HT1080 (cell line): Measurements from ENCODE around the gene RNASE8. TPM values are rescaled to one million over a fixed set of nuclear protein-coding genes. Genes with fewer than 3 reads are reported as not detected.

Source experiments
- DNase-seq: peaks from one replicate; pipeline ENCODE4 v3.0.0-alpha.2; 2015; ENCODE audit warnings: low read depth
- total RNA-seq: library from RNA; depleted of rRNA; stranded (reverse); fragments of >200 nt; shearing (Covaris generic); gene quantifications from 2 replicates; pipeline ENCODE4 v1.2.3, GENCODE V29; 2014; rRNA removed

The RNASE8 gene
- total RNA-seq, 1 experiment from 2014 or later, result not detected

GRCh38 chr14:21103710-21104447, 46.3 kb downstream of the RNASE8 start:
- peak; percentile 95 for DNase-seq

- DNase-seq, result peak; percentile 76
Measured at GRCh38 chr14:21104448-21105060, 46.9 kb downstream of the RNASE8 start.

GRCh38 chr14:21105095-21105494, 47.5 kb downstream of the RNASE8 start:
- DNase-seq, result no peak

- DNase-seq, result no peak
Measured at GRCh38 chr14:21106176-21106497, 48.5 kb downstream of the RNASE8 start.

- peak; percentile 70 for DNase-seq
Measured at GRCh38 chr14:21106498-21107282, 49.1 kb downstream of the RNASE8 start.

- DNase-seq, result peak; percentile 57
Measured at GRCh38 chr14:21107283-21107800, 49.7 kb downstream of the RNASE8 start.

Other genes starting within 250 kb of the RNASE8 start
- gene RNASE3, start 166.4 kb upstream of the RNASE8 start, total RNA-seq, result not detected in 2 replicates
- gene RNASE2, start 102.3 kb upstream of the RNASE8 start, total RNA-seq, result not detected in 2 replicates
- 100 and 101 TPM in 2 replicates for gene METTL17, start 67.8 kb upstream of the RNASE8 start, total RNA-seq
- 0.05 TPM in 1 of 2 replicates, not detected in the other for gene SLC39A2, start 58.5 kb upstream of the RNASE8 start, total RNA-seq
- 13.1 and 16.9 TPM in 2 replicates for gene NDRG2, start 32.8 kb upstream of the RNASE8 start, total RNA-seq
- gene TPPP2, start 27.6 kb upstream of the RNASE8 start, total RNA-seq, result not detected in 2 replicates
- gene RNASE13, start 23.0 kb upstream of the RNASE8 start, total RNA-seq, result not detected in 2 replicates
- gene RNASE7, start 15.5 kb upstream of the RNASE8 start, total RNA-seq, result 0.43 TPM in 1 of 2 replicates, not detected in the other
- gene ARHGEF40, start 12.5 kb downstream of the RNASE8 start, total RNA-seq, result 16.5 and 18.8 TPM in 2 replicates
- gene ZNF219, start 40.8 kb downstream of the RNASE8 start, total RNA-seq, result 15.0 and 18.7 TPM in 2 replicates
- 0.50 TPM in 1 of 2 replicates, not detected in the other for gene TMEM253, start 43.2 kb downstream of the RNASE8 start, total RNA-seq
- not detected in 2 replicates for gene OR5AU1, start 98.2 kb downstream of the RNASE8 start, total RNA-seq
- gene HNRNPC, start 211.6 kb downstream of the RNASE8 start, total RNA-seq, result 1,396 and 1,870 TPM in 2 replicates
- not detected in 2 replicates for gene RPGRIP1, start 222.3 kb downstream of the RNASE8 start, total RNA-seq